HG03520 (cell line): ENCODE data around the gene HADHB.
"Not testable (repeated sequence)": the region's sequence is repeated elsewhere in the genome, so short reads cannot be mapped to it uniquely, and the experiment has no call there.

Experiments used
- ATAC-seq: cut with Tn5 transposase; IDR thresholded peaks from one replicate; pipeline ENCODE4 v1.9.1; 2021; ENCODE audit warnings: mild to moderate bottlenecking, moderate library complexity; ENCODE audit not compliant: unreplicated experiment

HADHB gene

GRCh38 chr2:26326514-26326913 lies 81.8 kb downstream of the HADHB start:
- ATAC-seq, result no peak

DNA sequence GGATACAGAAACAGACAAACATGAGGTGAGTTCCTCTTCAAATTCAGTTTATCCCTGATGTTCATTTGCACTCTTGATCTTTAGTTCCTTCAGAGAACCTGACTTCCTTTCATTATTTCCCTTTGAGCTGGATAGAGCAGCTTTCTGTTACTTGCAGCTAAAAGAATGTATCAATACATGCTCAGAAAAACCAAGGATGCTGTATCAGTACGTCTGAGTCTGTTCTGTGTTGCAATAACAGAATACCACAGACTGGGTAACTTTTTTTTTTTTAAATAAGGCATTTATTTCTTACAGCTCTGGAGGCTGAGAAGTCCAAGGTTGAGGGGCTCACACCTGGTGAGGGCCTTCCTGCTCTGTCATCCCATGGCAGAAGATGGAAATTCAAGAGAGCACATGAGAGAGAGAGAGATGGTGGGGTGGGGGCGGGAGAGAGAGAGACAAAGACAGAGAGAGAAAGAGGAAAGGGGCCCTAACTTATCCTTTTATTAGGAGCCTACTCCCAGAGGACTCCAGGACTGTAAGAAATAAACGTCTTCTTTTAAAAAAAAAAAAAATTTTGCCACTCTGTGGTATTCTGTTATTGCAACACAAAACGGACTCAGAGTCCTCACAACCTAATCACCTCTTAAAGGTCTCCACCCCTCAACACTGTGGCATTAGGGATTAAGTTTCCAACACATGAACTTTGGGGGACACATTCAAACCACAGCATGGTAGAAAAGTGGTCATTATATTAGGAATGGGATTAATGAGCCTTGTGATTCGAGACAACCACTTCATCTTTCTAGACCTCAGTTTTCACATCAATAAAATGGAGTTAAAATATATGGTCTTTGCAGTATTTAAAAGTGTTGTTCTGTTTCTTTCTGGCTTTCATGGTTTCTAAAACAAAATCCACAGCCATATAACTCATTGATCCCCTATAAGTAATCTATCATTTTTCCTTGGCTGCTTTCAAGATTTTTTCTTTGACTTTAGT lies 82.8 kb downstream of the HADHB start:
- ATAC-seq, result no peak

DNA sequence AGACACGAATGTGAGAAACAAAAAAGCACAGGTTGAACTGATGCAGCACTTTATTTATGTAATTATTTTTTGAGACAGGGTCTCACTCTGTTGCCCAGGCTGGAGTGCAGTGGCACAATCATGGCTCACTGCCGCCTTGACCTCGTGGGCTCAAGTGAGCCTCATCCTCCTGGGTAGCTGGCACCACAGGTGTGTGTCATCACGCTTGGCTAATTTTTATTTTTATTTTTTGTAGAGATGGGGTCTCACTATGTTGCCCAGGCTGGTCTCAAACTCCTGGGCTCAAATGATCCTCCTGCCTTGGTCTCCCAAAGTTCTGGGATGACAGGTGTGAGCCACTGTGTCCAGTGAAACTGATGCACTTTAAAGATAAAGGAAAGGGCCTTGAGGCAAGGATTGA lies 84.3 kb downstream of the HADHB start:
- not testable (repeated sequence) for ATAC-seq

GRCh38 chr2:26330114-26330549 lies 85.4 kb downstream of the HADHB start:
- no peak for ATAC-seq

DNA sequence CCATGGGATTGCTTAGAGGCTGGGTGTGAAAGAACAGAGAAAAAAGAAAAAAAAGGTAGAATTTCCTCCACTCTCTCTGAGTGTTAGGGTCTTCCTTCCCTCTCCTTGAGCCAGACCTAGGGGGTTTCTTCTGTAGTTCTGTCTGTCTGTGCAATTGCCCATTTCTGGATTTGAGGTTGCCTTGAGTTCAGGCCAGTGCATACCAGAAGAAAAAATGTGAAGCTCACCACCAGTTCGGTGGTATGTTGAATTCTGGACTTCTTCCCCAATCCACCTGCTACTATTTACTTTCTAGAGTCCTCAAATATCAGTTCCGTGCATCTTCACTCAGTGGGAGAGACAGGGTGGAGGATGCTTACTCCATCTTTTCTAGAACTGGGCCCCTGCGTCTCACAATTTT lies 85.9 kb downstream of the HADHB start:
- no peak for ATAC-seq

GRCh38 chr2:26331321-26331720 lies 86.6 kb downstream of the HADHB start:
- not testable (repeated sequence) for ATAC-seq

- ATAC-seq, result no peak
Observed at GRCh38 chr2:26333293-26333692, 88.6 kb downstream of the HADHB start.

GRCh38 chr2:26335231-26335630 lies 90.5 kb downstream of the HADHB start:
- ATAC-seq, result no peak

- ATAC-seq, result no peak
Observed at GRCh38 chr2:26336719-26337118, 92.0 kb downstream of the HADHB start.

DNA sequence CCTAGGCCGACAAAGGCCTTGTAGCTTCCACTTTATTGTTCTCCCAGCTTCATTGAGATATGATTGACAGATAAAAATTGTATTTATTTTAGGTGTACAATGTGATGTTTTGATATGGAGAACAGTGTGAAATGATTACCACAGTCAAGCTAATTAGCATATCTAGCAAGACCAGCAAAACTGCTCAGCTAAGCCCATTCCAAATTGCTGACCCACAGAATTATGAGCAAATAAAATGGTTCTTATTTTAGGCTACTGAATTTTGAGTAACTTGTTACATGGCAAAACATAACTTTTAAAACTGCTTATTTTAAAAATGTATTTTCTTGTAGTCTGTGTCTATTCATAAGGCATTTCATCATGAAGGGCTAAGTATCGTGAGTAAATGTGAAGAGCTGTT lies 92.6 kb downstream of the HADHB start:
- no peak for ATAC-seq
